Measurements from ENCODE around the gene MRPS30. TPM values are rescaled to one million over a fixed set of nuclear protein-coding genes. Genes with fewer than 3 reads are reported as not detected.
"Not testable (repeated sequence)": the region's sequence is repeated elsewhere in the genome, so short reads cannot be mapped to it uniquely, and the experiment has no call there.

The MRPS30 gene
- total RNA-seq, 2 experiments from 2014 or later = 47.1 to 49.3 TPM

- peaks cover 6% of the 10 kb centered on the region for H3K27me3 Mint-ChIP-seq
- H3K36me3 Mint-ChIP-seq = peaks cover 9% of the 10 kb centered on the region
- no peak for DNase-seq
- H3K9me3 Mint-ChIP-seq = peaks cover 26% of the 10 kb centered on the region
- no peak overlapping the region for H3K27ac Mint-ChIP-seq
- H3K4me1 Mint-ChIP-seq (ENCODE audit: low read depth) = no peaks in the 10 kb centered on the region
- ChIA-PET CTCF (no interaction called here), POLR2A (no interaction called here)
- H3K4me3 Mint-ChIP-seq = no peak overlapping the region
- intact Hi-C loops (cut with micrococcal nuclease) = no loop called here
Observed at GRCh38 chr5:44794371-44794770, 14.4 kb upstream of the MRPS30 start.

- Mint-ChIP-seq H3K27me3 (peaks cover 5% of the 10 kb centered on the region), H3K4me1 (ENCODE audit: low read depth) (no peaks in the 10 kb centered on the region), H3K36me3 (peaks cover 9% of the 10 kb centered on the region), H3K27ac (no peak overlapping the region), H3K9me3 (peaks cover 26% of the 10 kb centered on the region), H3K4me3 (no peak overlapping the region)
- intact Hi-C loops (cut with micrococcal nuclease) = no loop called here
- DNase-seq = no peak
- ChIA-PET POLR2A (no interaction called here), CTCF (no interaction called here)
Observed at GRCh38 chr5:44795496-44795895, 13.3 kb upstream of the MRPS30 start.

GRCh38 chr5:44797841-44798240 lies 10.9 kb upstream of the MRPS30 start:
- intact Hi-C loops (cut with micrococcal nuclease) = no loop called here
- no peak for DNase-seq
- no peak overlapping the region for H3K4me3 Mint-ChIP-seq
- peaks cover 19% of the 10 kb centered on the region for H3K9me3 Mint-ChIP-seq
- H3K4me1 Mint-ChIP-seq (ENCODE audit: low read depth) = no peaks in the 10 kb centered on the region
- POLR2A ChIA-PET = no interaction called here
- no peak overlapping the region for H3K27ac Mint-ChIP-seq
- H3K36me3 Mint-ChIP-seq = peaks cover 9% of the 10 kb centered on the region
- CTCF ChIA-PET = no interaction called here
- H3K27me3 Mint-ChIP-seq = peaks cover 6% of the 10 kb centered on the region

GRCh38 chr5:44801992-44802391 lies 6.8 kb upstream of the MRPS30 start:
- H3K27ac Mint-ChIP-seq = no peak overlapping the region
- no peak for DNase-seq
- no peak overlapping the region for H3K4me3 Mint-ChIP-seq
- no peaks in the 10 kb centered on the region for H3K4me1 Mint-ChIP-seq (ENCODE audit: low read depth)
- no peaks in the 10 kb centered on the region for H3K9me3 Mint-ChIP-seq
- H3K36me3 Mint-ChIP-seq = no peaks in the 10 kb centered on the region
- POLR2A ChIA-PET = no interaction called here
- peaks cover 5% of the 10 kb centered on the region for H3K27me3 Mint-ChIP-seq
- CTCF ChIA-PET = interaction anchor here (0.9 kb wide), 1 partner anchor 12 kb away, joined by 3 read pairs; no protein-coding TSS in a partner anchor
- intact Hi-C loops (cut with micrococcal nuclease) = no loop called here

- H3K4me1 Mint-ChIP-seq (ENCODE audit: low read depth) = peaks cover 21% of the 10 kb centered on the region
- no peak for DNase-seq
- H3K27ac Mint-ChIP-seq = no peak overlapping the region
- intact Hi-C loops (cut with micrococcal nuclease) = loop anchor here (5.0 kb wide), 3 partner anchors 1249 to 1684 kb away; partner anchors contain the start of genes PAIP1 and ZNF131
- no peaks in the 10 kb centered on the region for H3K9me3 Mint-ChIP-seq
- ChIA-PET CTCF (interaction anchor here (0.6 kb wide), 1 partner anchor 303 kb away, joined by 3 read pairs; no protein-coding TSS in a partner anchor), POLR2A (no interaction called here)
- H3K36me3 Mint-ChIP-seq = peaks cover 16% of the 10 kb centered on the region
- no peak overlapping the region for H3K4me3 Mint-ChIP-seq
- H3K27me3 Mint-ChIP-seq = peaks cover 3% of the 10 kb centered on the region
Observed at GRCh38 chr5:44806608-44807007, 2.1 kb upstream of the MRPS30 start.

GRCh38 chr5:44807269-44807668 lies 1.5 kb upstream of the MRPS30 start:
- peaks cover 20% of the 10 kb centered on the region for H3K36me3 Mint-ChIP-seq
- CTCF ChIA-PET = interaction anchor here (0.6 to 0.8 kb wide), 2 partner anchors 231 to 302 kb away, joined by 3 read pairs; no protein-coding TSS in a partner anchor

GRCh38 chr5:44809215-44809955 lies 638 bp downstream of the MRPS30 start:
- intact Hi-C loops (cut with micrococcal nuclease) = loop anchor here (2.0 to 5.0 kb wide), 4 partner anchors 1205 to 1687 kb away; partner anchors contain the start of genes PAIP1 and ZNF131
- ChIA-PET POLR2A (interaction anchor here (0.6 to 1.4 kb wide), 2 partner anchors 67 to 1325 kb away, joined by 3 to 7 read pairs; partner anchors contain the start of gene TMEM267), CTCF (no interaction called here)
- peak overlapping the region; percentile 98 for H3K27ac Mint-ChIP-seq
- H3K36me3 Mint-ChIP-seq = peaks cover 28% of the 10 kb centered on the region
- peak overlapping the region; percentile 99 for H3K4me3 Mint-ChIP-seq
- H3K27me3 Mint-ChIP-seq = peaks cover 1% of the 10 kb centered on the region
- peaks cover 30% of the 10 kb centered on the region for H3K4me1 Mint-ChIP-seq (ENCODE audit: low read depth)
- peak; percentile 67 for DNase-seq
- H3K9me3 Mint-ChIP-seq = no peaks in the 10 kb centered on the region

More at GRCh38 chr5:44807269-44807668, 1.5 kb upstream of the MRPS30 start:
- DNase-seq = no peak
- Mint-ChIP-seq H3K27ac (no peak overlapping the region), H3K4me1 (ENCODE audit: low read depth) (peaks cover 25% of the 10 kb centered on the region), H3K4me3 (no peak overlapping the region), H3K27me3 (peaks cover 1% of the 10 kb centered on the region), H3K9me3 (no peaks in the 10 kb centered on the region)
- POLR2A ChIA-PET = no interaction called here
- intact Hi-C loops (cut with micrococcal nuclease) = loop anchor here (5.0 kb wide), 3 partner anchors 1250 to 1685 kb away; partner anchors contain the start of genes PAIP1 and ZNF131

GRCh38 chr5:44809956-44810420 lies 1.2 kb downstream of the MRPS30 start:
- DNase-seq = no peak
- peaks cover 30% of the 10 kb centered on the region for H3K4me1 Mint-ChIP-seq (ENCODE audit: low read depth)
- peak overlapping the region; percentile 99 for H3K4me3 Mint-ChIP-seq
- H3K27me3 Mint-ChIP-seq = peaks cover 1% of the 10 kb centered on the region
- POLR2A ChIA-PET = interaction anchor here (1.4 kb wide), 1 partner anchor 1326 kb away, joined by 7 read pairs; the partner anchor contains the start of gene TMEM267
- H3K27ac Mint-ChIP-seq = peak overlapping the region; percentile 98
- H3K36me3 Mint-ChIP-seq = peaks cover 34% of the 10 kb centered on the region
- H3K9me3 Mint-ChIP-seq = no peaks in the 10 kb centered on the region
- intact Hi-C loops (cut with micrococcal nuclease) = loop anchor here (2.0 to 5.0 kb wide), 4 partner anchors 1205 to 1688 kb away; partner anchors contain the start of genes PAIP1 and ZNF131
- CTCF ChIA-PET = no interaction called here

GRCh38 chr5:44814761-44815160 lies 6.0 kb downstream of the MRPS30 start:
- peaks cover 40% of the 10 kb centered on the region for H3K36me3 Mint-ChIP-seq
- no peaks in the 10 kb centered on the region for H3K27me3 Mint-ChIP-seq
- no peak overlapping the region for H3K4me3 Mint-ChIP-seq
- H3K9me3 Mint-ChIP-seq = no peaks in the 10 kb centered on the region
- H3K27ac Mint-ChIP-seq = no peak overlapping the region
- H3K4me1 Mint-ChIP-seq (ENCODE audit: low read depth) = peaks cover 25% of the 10 kb centered on the region
- intact Hi-C loops (cut with micrococcal nuclease) = no loop called here
- CTCF ChIA-PET = no interaction called here
- DNase-seq = no peak
- POLR2A ChIA-PET = no interaction called here

- POLR2A ChIA-PET = no interaction called here
- Mint-ChIP-seq H3K4me1 (ENCODE audit: low read depth) (peaks cover 9% of the 10 kb centered on the region), H3K27ac (no peak overlapping the region), H3K36me3 (peaks cover 34% of the 10 kb centered on the region), H3K4me3 (no peak overlapping the region), H3K27me3 (no peaks in the 10 kb centered on the region), H3K9me3 (no peaks in the 10 kb centered on the region)
- no peak for DNase-seq
- intact Hi-C loops (cut with micrococcal nuclease) = no loop called here
- CTCF ChIA-PET = no interaction called here
Observed at GRCh38 chr5:44821164-44821563, 12.4 kb downstream of the MRPS30 start.

- H3K27ac Mint-ChIP-seq; CTCF ChIA-PET; H3K9me3 Mint-ChIP-seq; H3K27me3 Mint-ChIP-seq; H3K4me3 Mint-ChIP-seq; DNase-seq; POLR2A ChIA-PET; intact Hi-C loops (cut with micrococcal nuclease): not testable (repeated sequence)
- Mint-ChIP-seq H3K36me3 (peaks cover 33% of the 10 kb centered on the region), H3K4me1 (ENCODE audit: low read depth) (peaks cover 12% of the 10 kb centered on the region)
Observed at GRCh38 chr5:44824662-44825061, 15.9 kb downstream of the MRPS30 start.

- POLR2A ChIA-PET = no interaction called here
- intact Hi-C loops (cut with micrococcal nuclease) = no loop called here
- Mint-ChIP-seq H3K27ac (no peak overlapping the region), H3K9me3 (no peaks in the 10 kb centered on the region), H3K36me3 (peaks cover 19% of the 10 kb centered on the region), H3K4me3 (no peak overlapping the region), H3K27me3 (no peaks in the 10 kb centered on the region), H3K4me1 (ENCODE audit: low read depth) (peaks cover 3% of the 10 kb centered on the region)
- CTCF ChIA-PET = no interaction called here
- DNase-seq = no peak
Observed at GRCh38 chr5:44827681-44828080, 18.9 kb downstream of the MRPS30 start.
